Suprapubic skin (tissue), 4 donors: ENCODE results near the gene PRR20G.

Source experiments
- EP300 ChIP-seq: sonication (generic); formaldehyde crosslinking; IDR thresholded peaks from one replicate; pipeline ENCODE4 v1.6.1; 2017; ENCODE audit warnings: antibody characterized with exemption
- POLR2A ChIP-seq, 2 donors: fragments of 450-650 bp; IDR thresholded peaks; one replicate each; pipeline ENCODE4 v1.6.1; 2017; ENCODE audit warnings: antibody characterized with exemption in 2 of 2, mild to moderate bottlenecking in 2 of 2, moderate library complexity in 2 of 2
- POLR2AphosphoS5 ChIP-seq, 3 donors: sonication (generic); formaldehyde crosslinking; IDR thresholded peaks; one replicate each; pipeline ENCODE4 v1.6.1; 2017; ENCODE audit warnings: antibody characterized with exemption in 3 of 3
- TF ChIP-seq, protein P1 (sequence below), 2 donors: fragments of 200-600 bp in 1 of 2; fragments of 450-650 bp in 1 of 2; sonication (generic) in 1 of 2; IDR thresholded peaks; one replicate each; pipeline ENCODE4 v1.5.1; 2016 to 2019; ENCODE audit warnings: antibody characterized with exemption in 2 of 2, mild to moderate bottlenecking in 1 of 2, moderate library complexity in 1 of 2

GRCh38 chr3:127254730-127255129, 33.1 kb downstream of the PRR20G start:
- TF ChIP-seq POLR2A (IDR thresholded peaks at IDR 0.05): no peak
- TF ChIP-seq, protein P1, sequence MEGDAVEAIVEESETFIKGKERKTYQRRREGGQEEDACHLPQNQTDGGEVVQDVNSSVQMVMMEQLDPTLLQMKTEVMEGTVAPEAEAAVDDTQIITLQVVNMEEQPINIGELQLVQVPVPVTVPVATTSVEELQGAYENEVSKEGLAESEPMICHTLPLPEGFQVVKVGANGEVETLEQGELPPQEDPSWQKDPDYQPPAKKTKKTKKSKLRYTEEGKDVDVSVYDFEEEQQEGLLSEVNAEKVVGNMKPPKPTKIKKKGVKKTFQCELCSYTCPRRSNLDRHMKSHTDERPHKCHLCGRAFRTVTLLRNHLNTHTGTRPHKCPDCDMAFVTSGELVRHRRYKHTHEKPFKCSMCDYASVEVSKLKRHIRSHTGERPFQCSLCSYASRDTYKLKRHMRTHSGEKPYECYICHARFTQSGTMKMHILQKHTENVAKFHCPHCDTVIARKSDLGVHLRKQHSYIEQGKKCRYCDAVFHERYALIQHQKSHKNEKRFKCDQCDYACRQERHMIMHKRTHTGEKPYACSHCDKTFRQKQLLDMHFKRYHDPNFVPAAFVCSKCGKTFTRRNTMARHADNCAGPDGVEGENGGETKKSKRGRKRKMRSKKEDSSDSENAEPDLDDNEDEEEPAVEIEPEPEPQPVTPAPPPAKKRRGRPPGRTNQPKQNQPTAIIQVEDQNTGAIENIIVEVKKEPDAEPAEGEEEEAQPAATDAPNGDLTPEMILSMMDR (IDR thresholded peaks at IDR 0.05): peak in 1 of 2 donors; percentile 6
- TF ChIP-seq EP300: no peak
- no peak for TF ChIP-seq POLR2AphosphoS5 (IDR thresholded peaks at IDR 0.05)
